ENCODE data around the gene GMPR2.

DNA sequence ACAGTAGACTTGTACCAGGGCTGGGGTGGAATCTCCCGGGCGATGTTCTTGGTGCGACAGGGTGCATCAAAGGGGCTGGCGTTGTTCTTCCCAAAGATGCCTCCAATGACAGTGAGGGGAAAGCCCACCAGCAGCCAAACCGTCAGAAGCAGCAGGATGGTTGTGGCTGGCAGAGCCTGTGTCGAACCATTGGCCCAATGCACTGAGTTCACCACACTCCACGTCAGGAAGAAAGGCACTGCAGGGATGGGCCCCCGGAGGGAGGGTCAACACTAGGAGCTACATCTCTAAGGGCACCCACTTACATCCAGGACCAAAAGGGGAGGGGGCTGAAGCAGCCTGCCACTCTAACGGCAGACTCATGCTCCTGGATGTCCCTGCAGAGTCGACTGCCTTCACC lies 42.3 kb upstream of the GMPR2 start:
- TF ChIP-seq, protein P1, sequence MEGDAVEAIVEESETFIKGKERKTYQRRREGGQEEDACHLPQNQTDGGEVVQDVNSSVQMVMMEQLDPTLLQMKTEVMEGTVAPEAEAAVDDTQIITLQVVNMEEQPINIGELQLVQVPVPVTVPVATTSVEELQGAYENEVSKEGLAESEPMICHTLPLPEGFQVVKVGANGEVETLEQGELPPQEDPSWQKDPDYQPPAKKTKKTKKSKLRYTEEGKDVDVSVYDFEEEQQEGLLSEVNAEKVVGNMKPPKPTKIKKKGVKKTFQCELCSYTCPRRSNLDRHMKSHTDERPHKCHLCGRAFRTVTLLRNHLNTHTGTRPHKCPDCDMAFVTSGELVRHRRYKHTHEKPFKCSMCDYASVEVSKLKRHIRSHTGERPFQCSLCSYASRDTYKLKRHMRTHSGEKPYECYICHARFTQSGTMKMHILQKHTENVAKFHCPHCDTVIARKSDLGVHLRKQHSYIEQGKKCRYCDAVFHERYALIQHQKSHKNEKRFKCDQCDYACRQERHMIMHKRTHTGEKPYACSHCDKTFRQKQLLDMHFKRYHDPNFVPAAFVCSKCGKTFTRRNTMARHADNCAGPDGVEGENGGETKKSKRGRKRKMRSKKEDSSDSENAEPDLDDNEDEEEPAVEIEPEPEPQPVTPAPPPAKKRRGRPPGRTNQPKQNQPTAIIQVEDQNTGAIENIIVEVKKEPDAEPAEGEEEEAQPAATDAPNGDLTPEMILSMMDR (IDR thresholded peaks at IDR 0.05; ENCODE audit: low read depth, low read length) = no peak
- TF ChIP-seq MYC (IDR thresholded peaks at IDR 0.05; ENCODE audit: low read depth, low read length) (no peak), POLR2A (IDR thresholded peaks at IDR 0.05; ENCODE audit: extremely low read depth, insufficient read length) (no peak)
